EH (cell line): ENCODE results near the gene PSMA7.
"Not testable (repeated sequence)": the region's sequence is repeated elsewhere in the genome, so short reads cannot be mapped to it uniquely, and the experiment has no call there.

Source experiments
- DNase-seq: peaks from one replicate; pipeline ENCODE4 v3.0.0-alpha.2; 2015; ENCODE audit warnings: low read depth

The PSMA7 gene

DNA sequence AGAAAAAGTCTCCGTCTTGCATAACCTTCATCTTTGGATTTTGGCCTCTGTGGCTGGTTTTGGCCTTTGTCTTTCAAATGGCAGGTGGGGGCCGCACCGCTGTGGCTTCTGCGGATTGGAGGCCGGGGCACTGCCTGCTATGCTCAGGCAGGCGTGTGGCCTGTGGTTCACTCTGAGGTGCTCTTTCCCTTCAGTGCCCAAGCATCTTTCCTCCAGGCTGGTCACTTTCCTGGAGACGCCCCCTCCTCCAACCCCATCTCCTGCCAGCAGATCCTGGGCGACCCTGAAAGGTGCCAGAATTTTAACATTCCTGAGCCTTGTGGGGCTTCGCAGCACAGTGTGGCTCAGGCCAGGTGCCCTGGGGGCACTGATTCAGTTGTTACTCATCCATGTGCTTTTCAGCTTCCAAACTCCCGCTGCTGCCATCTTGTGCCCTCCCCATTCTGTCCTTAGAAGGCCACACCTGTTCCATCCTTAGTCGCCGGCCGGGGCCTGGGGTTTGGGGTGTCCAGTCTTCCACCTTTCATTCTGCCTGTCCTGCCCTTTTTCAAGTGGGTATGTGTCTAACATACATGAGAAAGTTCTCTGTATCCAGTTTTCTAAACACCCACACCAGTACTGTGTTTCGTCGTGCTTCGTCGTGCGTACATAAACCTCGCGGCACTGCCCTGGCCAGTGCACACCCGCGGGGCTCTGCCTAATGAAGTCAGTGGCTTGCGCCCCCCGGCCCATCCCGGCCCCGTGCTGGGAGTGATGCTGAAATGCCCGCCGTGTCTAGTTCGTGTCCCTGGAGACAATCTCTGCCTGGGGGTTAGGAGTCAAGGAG, 12.4 kb upstream of the PSMA7 start:
- DNase-seq: peak; percentile 66

DNA sequence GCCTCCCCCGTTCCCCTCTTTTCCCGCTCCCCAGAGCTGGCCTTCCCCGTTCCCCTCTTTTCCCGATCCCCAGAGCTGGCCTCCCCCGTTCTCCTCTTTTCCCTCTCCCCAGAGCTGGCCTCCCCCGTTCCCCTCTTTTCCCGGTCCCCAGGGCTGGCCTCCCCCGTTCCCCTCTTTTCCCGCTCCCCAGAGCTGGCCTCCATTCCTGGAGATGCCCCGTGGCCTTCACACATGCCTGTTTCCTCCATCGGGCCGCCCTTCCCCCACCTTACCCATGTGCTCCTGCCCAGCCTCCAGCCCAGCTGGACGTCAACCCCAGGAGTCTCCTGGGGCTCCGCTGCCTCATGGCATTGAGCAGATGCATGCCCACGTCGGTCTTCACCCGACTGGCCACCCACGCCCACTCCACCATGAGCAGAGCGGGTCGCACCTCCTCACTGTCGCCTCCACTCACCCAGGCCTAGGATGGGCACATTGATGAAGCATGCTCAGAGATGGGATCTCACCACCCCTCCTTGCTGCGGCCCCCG, 8.7 kb upstream of the PSMA7 start:
- no peak for DNase-seq

DNA sequence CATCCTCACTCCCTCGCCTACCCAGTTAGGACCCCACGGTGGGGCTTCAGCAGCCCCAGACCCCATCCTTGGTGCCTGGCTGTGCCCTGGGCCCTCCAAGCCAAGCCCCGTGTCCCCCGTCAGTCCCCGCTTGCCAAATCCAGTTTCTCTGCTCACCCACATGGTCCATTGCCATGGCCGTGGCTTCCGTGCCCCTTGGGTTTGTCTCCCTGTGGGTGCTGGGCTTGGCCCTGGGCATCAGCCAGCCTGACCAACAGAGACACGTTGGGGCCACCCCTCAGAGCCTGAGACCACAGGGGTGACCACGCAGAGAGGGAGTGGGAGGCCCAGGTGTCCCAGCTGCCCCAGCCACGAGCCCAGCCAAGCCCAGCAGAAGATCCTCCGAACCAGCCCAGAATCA, 8.0 kb upstream of the PSMA7 start:
- DNase-seq: no peak

DNA sequence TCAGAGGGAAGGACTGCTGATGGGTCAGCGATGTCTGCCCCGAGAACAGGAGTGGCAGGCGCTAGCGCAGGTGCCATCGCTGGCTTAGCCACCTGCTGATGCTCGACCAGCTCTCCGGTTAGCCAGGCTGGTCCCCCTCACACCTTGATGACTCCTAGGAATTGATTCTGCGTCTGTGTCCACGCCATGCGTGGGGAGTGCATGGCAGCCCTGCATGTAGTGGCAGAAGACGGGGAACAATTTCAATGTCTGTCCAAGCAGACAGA, 7.0 kb upstream of the PSMA7 start:
- no peak for DNase-seq

DNA sequence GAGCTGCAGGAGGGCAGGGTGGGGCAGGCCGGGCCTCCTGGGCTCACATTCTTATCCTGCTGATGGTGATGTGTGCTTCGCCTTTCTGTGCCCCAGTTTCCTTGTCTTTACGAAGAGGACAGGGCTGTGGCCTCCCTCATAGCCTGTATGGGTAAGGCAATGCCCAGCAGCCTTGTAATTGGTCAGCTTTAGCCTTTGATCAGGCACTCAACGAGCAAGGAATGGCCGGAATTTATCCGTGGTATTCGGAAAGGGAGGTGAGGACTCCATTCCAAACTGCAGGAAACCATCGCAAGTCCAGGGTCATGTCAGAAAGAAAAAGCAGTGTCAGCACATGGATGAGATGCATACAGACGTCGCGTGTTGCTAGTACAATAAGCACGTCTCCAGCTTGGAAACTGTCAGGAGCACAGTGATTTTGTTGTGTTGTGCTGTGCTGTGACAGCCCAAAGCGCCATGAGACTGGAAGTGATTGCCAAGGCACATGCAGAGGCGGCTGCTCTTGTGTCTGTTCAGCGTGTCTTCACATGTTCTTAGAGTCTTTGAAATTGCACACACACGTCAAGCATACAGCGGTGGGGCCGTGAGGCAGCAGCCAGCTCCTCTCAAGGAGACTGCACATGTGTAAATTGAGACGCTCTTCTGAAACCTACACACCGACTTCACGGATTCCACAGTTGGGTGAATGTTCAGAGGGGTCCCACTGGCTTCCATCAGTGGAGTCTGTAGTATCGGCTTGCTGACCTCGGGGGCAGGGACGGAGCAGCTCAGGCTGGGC, 6.5 kb upstream of the PSMA7 start:
- peak; percentile 40 for DNase-seq

DNA sequence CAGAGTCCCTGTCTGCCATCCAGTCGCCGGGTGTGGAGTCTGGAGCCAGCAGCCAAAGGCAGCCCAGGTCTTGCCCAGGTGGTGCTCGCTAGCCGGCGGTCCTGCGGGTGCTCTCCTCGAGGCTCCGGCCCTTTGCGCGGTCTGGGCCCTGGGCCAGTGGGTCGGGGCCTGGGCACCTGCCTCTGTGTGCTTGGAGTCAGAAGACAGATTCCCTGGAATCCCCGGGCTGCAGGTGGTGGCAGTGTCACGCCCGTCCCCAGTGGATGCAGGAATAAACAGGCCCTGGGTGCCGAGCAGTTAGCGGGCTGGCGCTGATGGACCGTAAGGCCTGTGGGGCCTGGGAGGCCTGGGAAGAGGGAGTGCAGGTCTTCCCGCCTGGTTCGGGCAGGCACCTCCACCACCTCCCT, 5.7 kb upstream of the PSMA7 start:
- DNase-seq: no peak

DNA sequence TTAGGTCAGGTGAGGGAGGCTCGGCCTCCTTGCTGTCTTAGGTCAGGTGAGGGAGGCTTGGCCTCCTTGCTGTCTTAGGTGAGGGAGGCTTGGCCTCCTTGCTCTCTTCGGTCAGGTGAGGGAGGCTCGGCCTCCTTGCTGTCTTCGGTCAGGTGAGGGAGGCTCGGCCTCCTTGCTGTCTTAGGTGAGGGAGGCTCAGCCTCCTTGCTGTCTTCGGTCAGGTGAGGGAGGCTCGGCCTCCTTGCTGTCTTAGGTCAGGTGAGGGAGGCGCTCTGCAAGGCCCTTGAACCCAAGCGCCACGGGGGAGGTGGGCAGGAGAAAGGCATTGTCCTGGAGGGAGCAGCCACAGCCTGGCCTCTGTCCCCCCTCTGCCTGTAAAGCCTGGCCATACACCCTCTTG, 5.2 kb upstream of the PSMA7 start:
- DNase-seq: not testable (repeated sequence)

DNA sequence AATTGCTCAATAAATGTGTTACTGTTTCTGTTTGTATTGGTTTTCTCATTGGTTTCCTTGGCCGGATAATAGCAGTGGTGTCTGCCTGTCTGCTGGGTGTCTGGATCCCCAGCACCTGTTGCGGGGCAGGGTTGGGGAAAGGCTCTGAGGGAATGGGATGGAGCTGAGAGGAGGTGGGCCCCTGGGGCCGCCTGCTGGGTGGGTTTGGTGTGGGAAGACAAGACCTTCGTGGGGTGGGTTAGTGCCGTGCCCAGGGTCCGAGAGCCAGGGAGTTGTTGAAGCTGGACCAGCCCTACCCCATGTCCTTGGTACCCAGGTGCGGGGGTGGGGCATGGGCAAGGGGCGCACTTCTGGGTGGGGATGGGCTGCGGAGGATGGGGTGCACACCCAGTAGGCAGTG, 4.3 kb upstream of the PSMA7 start:
- DNase-seq: no peak

DNA sequence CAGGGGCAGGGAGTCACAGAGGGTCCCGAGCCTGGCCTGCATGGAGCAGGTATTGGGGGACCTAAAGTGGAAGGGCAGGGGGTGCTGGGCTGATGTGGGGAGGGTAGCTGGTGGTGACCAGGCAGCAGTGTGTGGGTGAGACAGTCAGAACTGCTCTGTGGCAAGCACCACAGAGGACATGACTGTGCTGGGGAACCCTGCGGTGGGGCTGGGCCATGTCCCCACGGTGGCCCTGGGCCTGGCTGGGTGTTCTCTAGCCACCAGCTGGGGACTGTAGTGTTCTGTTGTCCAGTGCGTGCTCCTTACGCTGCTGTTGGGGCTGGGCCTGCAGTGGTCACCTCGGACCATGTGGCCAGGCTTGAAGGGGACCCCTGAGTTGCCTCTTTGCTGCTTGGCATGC, 3.9 kb upstream of the PSMA7 start:
- no peak for DNase-seq

DNA sequence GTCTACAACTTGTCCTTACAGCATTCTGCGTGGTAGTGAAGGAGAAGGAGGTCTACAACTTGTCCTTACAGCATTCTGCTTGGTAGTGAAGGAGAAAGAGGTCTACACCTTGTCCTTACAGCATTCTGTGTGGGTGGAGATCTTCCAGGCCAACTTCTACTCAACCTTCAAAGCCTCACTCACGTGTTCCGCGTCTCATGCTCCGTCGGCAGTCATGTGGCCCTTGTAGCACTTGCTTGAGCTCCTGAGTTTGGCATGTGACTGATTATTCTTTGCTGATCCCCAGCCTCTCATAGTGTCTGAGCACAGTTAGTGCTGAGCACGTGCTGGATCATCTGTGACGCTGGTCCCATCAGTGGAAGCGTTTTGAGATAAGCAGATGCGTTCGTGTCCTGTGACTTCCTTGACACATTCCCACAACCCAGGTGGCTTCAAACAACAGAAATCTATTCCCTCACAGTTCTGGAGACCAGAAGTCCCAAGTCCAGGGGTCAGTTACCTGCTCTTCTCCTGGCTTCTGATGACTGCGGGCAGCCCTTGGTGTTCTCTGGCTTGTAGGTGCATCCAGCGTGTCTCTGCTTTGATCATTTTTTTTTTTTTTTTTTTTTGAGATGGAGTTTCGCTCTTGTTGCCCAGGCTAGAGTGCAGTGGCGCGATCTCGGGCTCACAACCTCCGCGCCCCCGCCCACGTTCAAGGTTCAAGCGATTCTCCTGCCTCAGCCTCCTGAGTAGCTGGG, 3.0 kb upstream of the PSMA7 start:
- no peak for DNase-seq

DNA sequence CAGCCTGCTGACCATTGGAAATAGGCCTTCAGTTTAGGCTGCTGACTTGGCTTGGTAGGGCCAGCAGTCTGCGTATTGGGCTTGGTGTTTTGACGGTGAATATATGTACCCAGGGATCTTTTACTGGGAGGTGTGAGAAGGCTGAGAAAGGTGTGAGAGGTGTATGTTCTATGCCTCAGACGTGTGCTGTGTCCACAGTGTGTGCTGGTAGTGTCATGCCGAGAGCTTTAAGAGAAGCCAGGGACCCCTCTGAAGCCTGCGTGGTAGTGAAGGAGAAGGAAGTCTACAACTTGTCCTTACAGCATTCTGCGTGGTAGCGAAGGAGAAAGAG, 2.5 kb upstream of the PSMA7 start:
- no peak for DNase-seq

DNA sequence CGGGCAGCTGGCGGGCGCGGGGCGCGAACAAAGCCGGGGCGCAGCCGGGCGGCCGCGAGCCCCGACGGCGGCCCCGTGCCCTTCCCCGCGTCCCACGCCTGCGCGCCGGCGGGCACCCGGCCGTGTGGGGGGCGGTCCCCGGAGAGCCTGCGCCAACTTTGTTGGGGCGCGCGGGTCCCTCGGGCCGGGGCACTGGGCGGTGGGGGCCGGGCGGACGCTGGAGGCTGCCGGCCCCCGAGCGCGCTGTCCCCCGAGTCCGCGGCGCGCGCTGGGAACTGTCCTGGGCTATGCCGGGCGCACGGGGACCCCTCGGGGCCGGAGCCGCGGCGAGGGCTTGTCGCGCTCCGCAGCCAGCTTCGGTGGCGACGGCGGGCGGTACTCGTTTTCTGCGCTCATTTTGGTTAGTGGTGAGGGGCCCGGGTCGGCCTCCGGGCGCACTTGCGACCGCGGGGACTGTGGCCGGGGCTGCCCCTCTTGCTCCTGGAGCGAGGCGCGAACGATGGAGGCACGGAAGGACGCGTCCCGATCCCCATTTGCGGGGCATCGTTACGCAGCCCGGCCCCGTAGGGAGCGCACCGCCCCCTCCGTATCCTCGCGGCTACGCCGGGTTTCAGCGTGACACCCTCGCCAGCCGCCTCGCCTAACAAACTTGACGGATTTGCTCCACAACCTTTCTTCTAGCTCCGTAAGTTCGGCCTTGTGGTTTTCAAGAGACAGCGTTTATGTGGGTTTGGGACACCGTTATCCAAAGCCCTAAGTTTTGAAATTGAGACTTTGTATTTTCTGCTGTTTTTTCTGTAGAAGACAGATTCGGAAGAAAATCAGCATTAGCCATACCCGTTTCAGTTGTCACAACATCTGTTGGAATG, 997 bp upstream of the PSMA7 start:
- DNase-seq: peak; percentile 71

DNA sequence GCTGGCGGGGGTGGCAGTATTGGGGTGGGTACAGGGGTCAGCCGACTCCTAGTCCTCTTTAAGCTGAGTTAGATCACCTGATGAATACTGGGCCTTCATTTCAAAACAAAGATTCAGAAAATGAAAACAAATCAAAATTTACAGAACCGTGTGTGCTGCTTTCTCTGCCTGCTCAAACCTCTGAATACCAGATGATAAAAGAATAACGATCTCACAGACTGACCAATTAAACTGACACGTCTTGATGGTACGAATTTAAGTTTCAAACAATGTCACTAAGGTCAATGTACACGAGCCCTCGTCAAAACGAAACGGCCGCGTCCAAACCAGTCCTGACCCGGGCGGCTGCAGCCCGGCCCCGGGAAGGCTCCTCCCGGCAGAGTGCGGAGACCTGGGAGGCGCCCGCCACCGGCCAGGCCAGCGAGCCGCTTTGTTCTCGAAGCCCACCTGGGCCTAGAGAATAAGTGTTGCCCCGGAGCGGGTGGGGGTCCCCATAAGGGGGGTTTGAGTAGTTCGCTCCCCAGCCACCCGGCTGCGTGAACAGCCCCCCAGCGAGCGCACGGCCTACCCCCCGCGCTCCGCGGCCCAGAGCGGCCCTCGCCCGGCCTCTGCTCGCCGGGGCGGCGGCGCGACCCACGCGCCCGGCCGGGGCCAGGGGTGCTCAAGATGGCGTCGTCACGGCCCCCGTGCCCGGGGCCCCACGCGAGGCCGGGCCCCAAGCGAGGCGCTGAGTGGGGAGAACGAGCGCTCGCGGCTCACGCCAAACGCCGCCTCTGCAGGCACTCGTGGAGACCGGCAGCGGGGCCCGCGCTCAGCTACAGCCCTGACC, 728 bp downstream of the PSMA7 start:
- DNase-seq: peak; percentile 22

DNA sequence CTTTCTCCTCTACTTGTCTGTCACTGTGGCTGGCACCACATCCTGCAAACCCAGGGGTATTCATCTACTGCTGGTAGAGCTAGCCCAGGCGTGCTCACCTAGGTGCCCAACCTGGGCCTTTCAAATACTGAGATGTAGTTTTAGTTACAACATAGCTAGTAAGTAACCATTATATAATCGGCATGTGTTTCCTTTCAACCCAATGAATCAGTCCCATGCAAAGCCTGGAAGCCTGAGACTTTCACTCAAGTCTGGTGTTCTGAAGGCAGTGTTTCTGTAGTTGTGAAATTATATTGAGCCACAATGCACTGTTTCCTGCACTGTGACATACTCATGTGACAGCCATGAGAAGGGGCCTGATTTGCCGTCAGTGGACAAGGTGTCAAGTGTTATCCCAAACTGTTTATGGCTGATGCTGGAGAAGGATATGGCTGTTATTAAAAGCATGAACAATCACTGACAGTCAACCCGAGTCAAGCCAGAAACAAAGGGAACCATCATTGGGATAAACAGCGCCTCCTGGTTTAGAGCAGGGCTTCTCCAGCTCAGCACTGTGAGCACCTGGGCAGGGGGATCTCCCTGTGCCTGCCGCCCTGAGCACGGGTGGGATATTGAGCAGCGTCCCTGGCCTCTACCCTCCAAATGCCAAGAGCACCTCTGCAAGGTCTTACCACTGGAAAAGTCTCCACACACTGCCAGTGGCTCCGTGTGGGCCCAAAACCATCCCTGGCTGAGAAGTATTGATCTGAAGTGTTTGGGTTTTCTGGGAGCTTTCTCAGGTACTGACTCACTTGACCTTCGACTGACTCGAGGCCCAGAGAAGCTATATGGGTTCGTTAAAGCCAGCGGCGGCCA, 1.6 kb downstream of the PSMA7 start:
- peak; percentile 43 for DNase-seq

DNA sequence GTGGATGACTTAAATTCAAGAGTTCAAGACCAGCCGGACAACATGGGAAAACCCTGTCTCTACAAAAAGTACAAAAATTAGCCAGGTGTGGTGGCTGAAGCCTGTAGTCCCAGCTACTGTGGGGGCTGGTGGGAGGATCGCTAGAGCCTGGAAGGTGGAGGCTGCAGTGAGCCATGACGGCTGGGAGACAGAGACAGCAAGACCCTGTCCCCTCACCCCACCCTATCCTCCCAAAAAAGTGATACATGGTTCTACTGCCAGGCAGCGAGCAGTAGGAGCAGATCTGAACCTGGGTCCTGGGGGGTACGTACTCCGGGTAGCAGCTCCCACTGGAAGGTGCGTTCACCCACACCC, 2.2 kb downstream of the PSMA7 start:
- DNase-seq: no peak

DNA sequence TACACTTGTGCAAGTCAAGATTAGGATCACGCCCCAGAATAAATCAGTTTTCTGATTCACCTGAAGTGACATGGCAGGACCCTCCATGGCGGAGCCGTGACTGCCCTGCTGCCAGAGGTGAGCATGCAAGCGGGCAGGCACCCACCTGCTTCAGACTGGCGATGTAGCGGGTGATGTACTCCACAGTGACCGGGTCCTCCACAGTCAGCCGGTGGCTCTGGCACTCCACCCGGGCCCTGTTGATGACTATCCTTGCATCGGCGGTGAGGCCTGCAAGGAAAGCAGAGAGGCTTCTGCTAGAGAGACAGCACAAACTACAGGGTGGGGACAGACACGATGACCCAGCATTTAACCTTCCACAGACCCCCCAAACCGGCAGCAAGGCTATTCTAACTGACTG, 3.6 kb downstream of the PSMA7 start:
- DNase-seq: no peak

DNA sequence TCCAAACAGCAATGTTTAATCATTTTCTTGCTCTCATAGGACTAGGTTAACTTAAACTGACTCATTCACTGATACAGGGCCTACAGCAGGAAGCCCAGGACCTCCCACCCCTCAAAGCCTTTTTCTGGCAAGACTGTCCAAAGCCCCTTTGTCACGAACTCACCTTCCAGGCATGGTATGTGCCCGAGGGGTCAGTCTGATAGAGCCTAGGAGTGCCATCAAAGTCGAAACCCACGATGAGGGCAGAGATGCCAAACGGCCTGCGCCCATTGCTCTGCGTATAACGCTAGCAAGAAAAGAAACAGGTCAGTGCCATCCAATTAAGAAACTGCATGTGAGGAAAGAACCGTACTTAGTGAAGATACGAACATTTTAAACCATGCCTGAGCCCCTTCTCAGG, 4.3 kb downstream of the PSMA7 start:
- no peak for DNase-seq

DNA sequence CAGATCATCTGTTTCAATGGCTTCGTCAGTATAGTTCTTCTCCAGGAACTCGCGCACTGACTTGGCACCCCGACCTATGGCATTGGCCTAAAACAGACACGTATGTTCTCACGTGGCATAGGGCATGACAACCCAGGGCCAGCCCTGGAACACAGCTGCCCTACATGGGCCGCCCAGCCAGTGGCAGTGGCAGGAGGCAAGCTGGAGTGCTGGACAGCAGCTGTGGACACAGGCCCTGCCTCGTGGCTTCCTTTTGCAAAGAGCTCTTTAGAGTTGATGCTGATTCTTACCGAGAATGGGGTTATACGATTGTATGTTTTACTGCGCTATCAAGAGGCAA, 5.0 kb downstream of the PSMA7 start:
- no peak for DNase-seq

DNA sequence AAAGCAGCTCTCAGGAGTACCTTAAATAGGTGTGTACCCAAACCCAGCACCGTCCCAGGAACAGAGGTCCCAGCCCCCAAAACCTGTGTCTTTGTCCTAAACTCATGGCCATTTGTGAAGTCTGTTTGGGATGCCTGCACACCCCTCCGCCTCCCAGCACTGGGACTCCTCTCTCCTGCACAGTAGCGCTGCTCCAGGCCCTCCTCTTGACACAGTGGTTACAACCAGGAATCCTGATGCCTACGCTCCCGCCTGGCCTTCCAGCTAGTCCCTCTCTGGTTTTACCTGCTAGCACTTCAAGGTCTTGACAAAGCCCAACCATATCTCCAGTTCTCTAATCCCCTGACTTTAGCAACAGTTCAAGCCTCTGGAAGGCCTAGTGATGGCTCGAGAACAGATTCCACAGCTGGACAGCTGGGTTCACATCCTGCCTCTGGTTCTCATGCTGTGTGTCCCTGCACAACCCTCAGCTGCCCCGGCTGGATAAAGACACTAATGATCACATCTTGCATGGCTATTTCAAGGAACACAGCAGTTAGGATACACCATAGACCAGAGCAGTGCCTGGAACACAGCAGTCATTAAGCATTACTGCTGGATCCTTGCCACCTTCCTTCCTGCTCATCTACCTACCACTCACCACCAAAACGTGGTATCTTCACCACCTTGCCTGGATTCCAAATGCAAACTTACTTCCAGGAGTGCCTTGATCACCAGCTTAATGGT, 5.6 kb downstream of the PSMA7 start:
- no peak for DNase-seq

DNA sequence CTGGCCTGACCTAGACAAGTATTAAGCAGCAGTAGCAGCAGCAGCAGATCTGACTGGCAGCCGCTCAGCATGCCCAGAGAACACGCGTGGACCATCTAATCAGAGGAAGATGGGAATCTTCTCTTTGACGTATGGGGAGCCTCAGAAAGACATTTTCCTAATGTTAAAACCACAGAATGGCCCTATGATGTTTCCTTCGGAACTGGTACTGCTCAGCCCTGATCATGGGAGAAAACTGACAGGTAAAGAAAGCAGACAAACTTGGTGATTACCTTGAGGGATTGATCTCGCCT, 6.2 kb downstream of the PSMA7 start:
- no peak for DNase-seq
